Hepatocyte (in vitro differentiated cells): ENCODE measurements around the gene TLCD2. TPM values are rescaled to one million over a fixed set of nuclear protein-coding genes. Genes with fewer than 3 reads are reported as not detected.

Experiments used
- DNase-seq: peaks from one replicate; pipeline ENCODE4 v3.0.0-alpha.2; 2016; ENCODE audit warnings: low spot score
- H2AFZ ChIP-seq: fragments of 200-600 bp; sonication (generic); 2 replicates; pipeline ENCODE4 v1.6.0; 2016; ENCODE audit warnings: antibody characterized with exemption, mild to moderate bottlenecking
- H3K27ac ChIP-seq: fragments of 200-600 bp; sonication (generic); 2 replicates; pipeline ENCODE4 v1.5.1; 2016; ENCODE audit warnings: mild to moderate bottlenecking
- H3K27me3 ChIP-seq: fragments of 200-600 bp; sonication (generic); 2 replicates; pipeline ENCODE4 v1.6.1; 2016
- H3K36me3 ChIP-seq: fragments of 200-600 bp; sonication (generic); replicated peaks from 2 replicates; pipeline ENCODE4 v1.5.1; 2016; ENCODE audit warnings: low read depth; ENCODE audit not compliant: insufficient read depth
- H3K4me1 ChIP-seq: fragments of 200-600 bp; sonication (generic); 2 replicates; pipeline ENCODE4 v1.5.1; 2016; ENCODE audit warnings: mild to moderate bottlenecking, moderate library complexity; ENCODE audit not compliant: insufficient read depth
- H3K4me2 ChIP-seq: fragments of 200-600 bp; sonication (generic); 2 replicates; pipeline ENCODE4 v1.6.0; 2016
- H3K4me3 ChIP-seq: fragments of 200-600 bp; sonication (generic); 2 replicates; pipeline ENCODE4 v1.5.1; 2016; ENCODE audit warnings: mild to moderate bottlenecking
- H3K79me2 ChIP-seq: fragments of 200-600 bp; sonication (generic); 2 replicates; pipeline ENCODE4 v1.6.0; 2017; ENCODE audit warnings: mild to moderate bottlenecking
- H3K9me2 ChIP-seq: fragments of 200-600 bp; sonication (generic); replicated peaks from 2 replicates; pipeline ENCODE4 v1.6.0; 2017; ENCODE audit warnings: mild to moderate bottlenecking; ENCODE audit not compliant: insufficient read depth
- H3K9me3 ChIP-seq: fragments of 200-600 bp; sonication (generic); 2 replicates; pipeline ENCODE4 v1.5.1; 2016; ENCODE audit warnings: low read depth, mild to moderate bottlenecking
- H4K20me1 ChIP-seq: fragments of 200-600 bp; sonication (generic); 2 replicates; pipeline ENCODE4 v1.6.0; 2016; ENCODE audit warnings: mild to moderate bottlenecking; ENCODE audit not compliant: insufficient read depth, poor library complexity, severe bottlenecking
- CTCF ChIP-seq: fragments of 200-600 bp; sonication (generic); IDR thresholded peaks from 2 replicates; pipeline ENCODE4 v1.5.1; 2016; ENCODE audit warnings: antibody characterized with exemption, mild to moderate bottlenecking; ENCODE audit not compliant: poor library complexity
- EZH2 ChIP-seq: fragments of 200-600 bp; sonication (generic); IDR thresholded peaks from 2 replicates; pipeline ENCODE4 v1.6.1; 2016; ENCODE audit warnings: antibody characterized with exemption, mild to moderate bottlenecking, borderline replicate concordance
- EZH2phosphoT487 ChIP-seq: fragments of 200-600 bp; sonication (generic); IDR thresholded peaks from one replicate; pipeline ENCODE4 v1.6.1; 2018; ENCODE audit warnings: antibody characterized with exemption, mild to moderate bottlenecking, low read depth, moderate library complexity; ENCODE audit not compliant: unreplicated experiment, severe bottlenecking
- WGBS: methylation state at CpG from one replicate; pipeline ENCODE4 v1.1.6; 2016; ENCODE audit warnings: low lambda C conversion rate; ENCODE audit errors: missing lambda C conversion rate; 5-methylcytosine and 5-hydroxymethylcytosine counted together
- polyA plus RNA-seq: library from polyadenylated mRNA; unstranded; fragments of >200 nt; fragmentation: Nextera tagmentation; extraction: Ambion mirVana; gene quantifications from 2 replicates; pipeline ENCODE4 v1.2.1, GENCODE V29; 2016
- total RNA-seq: library from RNA; depleted of rRNA; stranded (reverse); fragments of >200 nt; gene quantifications from 2 replicates; pipeline ENCODE4 v1.2.3, GENCODE V29; 2014

Gene TLCD2
- total and polyA plus RNA-seq, 2 experiments from 2014 or later, result 2.0 to 4.5 TPM

- H2AFZ ChIP-seq, result no peak overlapping the region
- H3K36me3 ChIP-seq, result no peaks in the 10 kb centered on the region
- H3K9me2 ChIP-seq, result no peaks in the 10 kb centered on the region
- H3K4me1 ChIP-seq, result peaks cover 26% of the 10 kb centered on the region
- H3K27ac ChIP-seq, result no peak overlapping the region
- TF ChIP-seq EZH2 (no peak), EZH2phosphoT487 (no peak), CTCF (no peak)
- H3K4me2 ChIP-seq, result peak overlapping the region; percentile 90
- no peak overlapping the region for H3K4me3 ChIP-seq
- H3K9me3 ChIP-seq, result no peaks in the 10 kb centered on the region
- 96% methylated on average over 8 of the region's 8 CpGs for WGBS
- no peaks in the 10 kb centered on the region for H3K27me3 ChIP-seq
- no peak for DNase-seq
- H3K79me2 ChIP-seq, result peaks cover 27% of the 10 kb centered on the region
- peaks cover 38% of the 10 kb centered on the region for H4K20me1 ChIP-seq
Observed at GRCh38 chr17:1712271-1712670, 2.1 kb upstream of the TLCD2 start.

GRCh38 chr17:1711804-1712203, 1.6 kb upstream of the TLCD2 start:
- Histone ChIP-seq H3K9me2 (no peaks in the 10 kb centered on the region), H3K79me2 (peaks cover 27% of the 10 kb centered on the region), H2AFZ (no peak overlapping the region), H3K27ac (peak overlapping the region; percentile 65), H3K9me3 (no peaks in the 10 kb centered on the region), H3K4me3 (no peak overlapping the region), H3K4me2 (peak overlapping the region; percentile 90), H4K20me1 (peaks cover 38% of the 10 kb centered on the region), H3K4me1 (peaks cover 26% of the 10 kb centered on the region), H3K27me3 (no peaks in the 10 kb centered on the region), H3K36me3 (no peaks in the 10 kb centered on the region)
- DNase-seq, result no peak
- TF ChIP-seq CTCF (no peak), EZH2phosphoT487 (no peak), EZH2 (no peak)
- WGBS, result 72% methylated on average over 4 of the region's 4 CpGs

- no peak for TF ChIP-seq CTCF
- no peak for TF ChIP-seq EZH2
- TF ChIP-seq EZH2phosphoT487, result no peak
- Histone ChIP-seq H3K79me2 (peaks cover 27% of the 10 kb centered on the region), H3K4me2 (peak overlapping the region; percentile 90), H3K9me3 (no peaks in the 10 kb centered on the region), H2AFZ (no peak overlapping the region), H4K20me1 (peaks cover 38% of the 10 kb centered on the region), H3K27me3 (no peaks in the 10 kb centered on the region), H3K4me3 (peak overlapping the region; percentile 83), H3K9me2 (no peaks in the 10 kb centered on the region), H3K27ac (peak overlapping the region; percentile 65), H3K4me1 (peaks cover 26% of the 10 kb centered on the region), H3K36me3 (no peaks in the 10 kb centered on the region)
- peak; percentile 32 for DNase-seq
- 32% methylated on average over 6 of the region's 14 CpGs for WGBS
Observed at GRCh38 chr17:1710807-1711553, 803 bp upstream of the TLCD2 start.
